ENCODE data around the gene PTPRZ1. TPM values are rescaled to one million over a fixed set of nuclear protein-coding genes. Genes with fewer than 3 reads are reported as not detected.

PTPRZ1 gene
- total and polyA plus RNA-seq, 2 donors from 2014 or later = 0.17 to 0.98 TPM

- FAIRE-seq (no peak), DNase-seq (no peak)
- TF ChIP-seq CTCF (IDR thresholded peaks at IDR 0.05; ENCODE audit: borderline replicate concordance, extremely low read depth, insufficient read depth) = no peak
- H3K27me3 ChIP-seq (ENCODE audit: control insufficient read depth, insufficient read depth, low read length) = no peaks in the 10 kb centered on the region
- H3K4me3 ChIP-seq (ENCODE audit: low read length in 3 of 3) = no peak overlapping the region
- no peaks in the 10 kb centered on the region for H3K36me3 ChIP-seq (ENCODE audit: control insufficient read depth in 2 of 3, insufficient read depth in 3 of 3, low read length in 3 of 3)
- H3K27ac ChIP-seq (ENCODE audit: low read depth in 2 of 2, low read length in 2 of 2) = no peak overlapping the region
- intact Hi-C loops (cut with DNase I) = no loop called here
- no peaks in the 10 kb centered on the region for H3K9me3 ChIP-seq (ENCODE audit: control insufficient read depth in 2 of 3, insufficient read depth in 1 of 3, low read length in 3 of 3)
- H3K9ac ChIP-seq (ENCODE audit: low read length in 3 of 3) = no peak overlapping the region
- no peaks in the 10 kb centered on the region for H3K4me1 ChIP-seq (ENCODE audit: control insufficient read depth in 2 of 3, insufficient read depth in 2 of 3, low read depth in 1 of 3, low read length in 3 of 3)
Observed at GRCh38 chr7:121985476-121986030, 112.6 kb downstream of the PTPRZ1 start.

GRCh38 chr7:121992068-121992467 is 119.1 kb downstream of the PTPRZ1 start:
- Histone ChIP-seq H3K9ac (ENCODE audit: low read length in 3 of 3) (no peak overlapping the region), H3K36me3 (ENCODE audit: control insufficient read depth in 2 of 3, insufficient read depth in 3 of 3, low read length in 3 of 3) (no peaks in the 10 kb centered on the region), H3K4me1 (ENCODE audit: control insufficient read depth in 2 of 3, insufficient read depth in 2 of 3, low read depth in 1 of 3, low read length in 3 of 3) (no peaks in the 10 kb centered on the region), H3K27me3 (ENCODE audit: control insufficient read depth, insufficient read depth, low read length) (no peaks in the 10 kb centered on the region), H3K9me3 (ENCODE audit: control insufficient read depth in 2 of 3, insufficient read depth in 1 of 3, low read length in 3 of 3) (no peaks in the 10 kb centered on the region), H3K4me3 (ENCODE audit: low read length in 3 of 3) (no peak overlapping the region), H3K27ac (ENCODE audit: low read depth in 2 of 2, low read length in 2 of 2) (no peak overlapping the region)
- no peak for DNase-seq
- no peak for TF ChIP-seq CTCF (IDR thresholded peaks at IDR 0.05; ENCODE audit: borderline replicate concordance, extremely low read depth, insufficient read depth)
- intact Hi-C loops (cut with DNase I) = no loop called here
- FAIRE-seq = no peak

GRCh38 chr7:121994625-121995410 is 121.9 kb downstream of the PTPRZ1 start:
- Histone ChIP-seq H3K4me3 (ENCODE audit: low read length in 3 of 3) (no peak overlapping the region), H3K9me3 (ENCODE audit: control insufficient read depth in 2 of 3, insufficient read depth in 1 of 3, low read length in 3 of 3) (no peaks in the 10 kb centered on the region), H3K27ac (ENCODE audit: low read depth in 2 of 2, low read length in 2 of 2) (no peak overlapping the region), H3K4me1 (ENCODE audit: control insufficient read depth in 2 of 3, insufficient read depth in 2 of 3, low read depth in 1 of 3, low read length in 3 of 3) (no peaks in the 10 kb centered on the region), H3K27me3 (ENCODE audit: control insufficient read depth, insufficient read depth, low read length) (no peaks in the 10 kb centered on the region), H3K9ac (ENCODE audit: low read length in 3 of 3) (no peak overlapping the region), H3K36me3 (ENCODE audit: control insufficient read depth in 2 of 3, insufficient read depth in 3 of 3, low read length in 3 of 3) (no peaks in the 10 kb centered on the region)
- TF ChIP-seq CTCF (IDR thresholded peaks at IDR 0.05; ENCODE audit: borderline replicate concordance, extremely low read depth, insufficient read depth) = peak; percentile 60
- FAIRE-seq (peak; percentile 91), DNase-seq (peak in 4 of 5 donors; percentile 50 to 88 (median 67))
- intact Hi-C loops (cut with DNase I) = no loop called here

Measured in kidney (tissue), 14 donors.